ENCODE data around the gene BAIAP2.

DNA sequence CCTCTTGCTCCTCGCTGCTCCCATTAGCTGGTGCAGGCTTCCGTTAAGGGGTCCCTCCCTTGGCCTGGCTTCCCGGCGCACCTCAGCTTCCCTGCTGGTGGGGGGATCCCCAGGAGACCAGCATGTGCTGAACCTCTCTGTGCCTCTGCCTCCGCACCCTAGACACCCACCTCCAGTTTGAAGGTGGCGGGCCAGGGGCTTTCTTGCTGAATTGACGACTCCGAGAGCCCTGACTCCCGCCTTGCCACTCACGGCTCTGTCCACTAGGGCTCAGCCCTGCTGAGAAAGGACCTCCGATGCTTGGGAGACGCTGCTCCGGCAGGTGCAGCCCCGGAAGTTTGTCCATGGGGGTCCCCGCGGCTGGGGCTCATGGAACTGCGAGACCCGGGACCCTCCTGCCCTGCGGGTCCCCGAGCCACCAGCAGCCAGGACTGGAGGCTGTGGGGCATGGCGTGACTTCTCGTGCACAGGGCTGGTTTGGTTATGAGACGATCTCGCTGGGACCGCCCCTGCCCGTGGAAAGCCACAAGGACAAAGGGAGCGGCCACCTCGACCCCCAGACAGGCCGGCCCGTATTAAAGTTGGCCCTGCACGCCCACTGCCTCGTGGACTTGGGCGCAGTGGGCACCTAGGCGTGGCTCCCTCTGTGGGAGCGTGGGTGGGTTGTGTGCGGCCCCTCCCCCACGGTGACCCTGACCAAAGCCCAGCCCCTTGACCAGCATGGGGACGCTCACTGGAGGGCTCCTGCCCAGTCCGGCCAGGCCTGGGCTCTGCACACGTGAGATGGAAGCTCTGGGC is 35.2 kb upstream of the BAIAP2 start:
- TF ChIP-seq, protein P1, sequence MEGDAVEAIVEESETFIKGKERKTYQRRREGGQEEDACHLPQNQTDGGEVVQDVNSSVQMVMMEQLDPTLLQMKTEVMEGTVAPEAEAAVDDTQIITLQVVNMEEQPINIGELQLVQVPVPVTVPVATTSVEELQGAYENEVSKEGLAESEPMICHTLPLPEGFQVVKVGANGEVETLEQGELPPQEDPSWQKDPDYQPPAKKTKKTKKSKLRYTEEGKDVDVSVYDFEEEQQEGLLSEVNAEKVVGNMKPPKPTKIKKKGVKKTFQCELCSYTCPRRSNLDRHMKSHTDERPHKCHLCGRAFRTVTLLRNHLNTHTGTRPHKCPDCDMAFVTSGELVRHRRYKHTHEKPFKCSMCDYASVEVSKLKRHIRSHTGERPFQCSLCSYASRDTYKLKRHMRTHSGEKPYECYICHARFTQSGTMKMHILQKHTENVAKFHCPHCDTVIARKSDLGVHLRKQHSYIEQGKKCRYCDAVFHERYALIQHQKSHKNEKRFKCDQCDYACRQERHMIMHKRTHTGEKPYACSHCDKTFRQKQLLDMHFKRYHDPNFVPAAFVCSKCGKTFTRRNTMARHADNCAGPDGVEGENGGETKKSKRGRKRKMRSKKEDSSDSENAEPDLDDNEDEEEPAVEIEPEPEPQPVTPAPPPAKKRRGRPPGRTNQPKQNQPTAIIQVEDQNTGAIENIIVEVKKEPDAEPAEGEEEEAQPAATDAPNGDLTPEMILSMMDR (IDR thresholded peaks at IDR 0.05): no peak
- TF ChIP-seq POLR2AphosphoS5 (IDR thresholded peaks at IDR 0.05) (no peak), POLR2A (IDR thresholded peaks at IDR 0.05) (no peak)
